NK-92 treated with Interleukin-12 subunit alpha and Interleukin-12 subunit beta, amount 100 ng/mL, for 24 hours (cell line): Measurements from ENCODE around the gene ENDOG.
"Not testable (repeated sequence)": the region's sequence is repeated elsewhere in the genome, so short reads cannot be mapped to it uniquely, and the experiment has no call there.

ENCODE experiments used
- DNase-seq: peaks from one replicate; lab custom pipeline; 2025; lab: John Stamatoyannopoulos, UW

ENDOG gene

GRCh38 chr9:128862401-128862851, 44.1 kb downstream of the ENDOG start:
- DNase-seq: no peak

DNA sequence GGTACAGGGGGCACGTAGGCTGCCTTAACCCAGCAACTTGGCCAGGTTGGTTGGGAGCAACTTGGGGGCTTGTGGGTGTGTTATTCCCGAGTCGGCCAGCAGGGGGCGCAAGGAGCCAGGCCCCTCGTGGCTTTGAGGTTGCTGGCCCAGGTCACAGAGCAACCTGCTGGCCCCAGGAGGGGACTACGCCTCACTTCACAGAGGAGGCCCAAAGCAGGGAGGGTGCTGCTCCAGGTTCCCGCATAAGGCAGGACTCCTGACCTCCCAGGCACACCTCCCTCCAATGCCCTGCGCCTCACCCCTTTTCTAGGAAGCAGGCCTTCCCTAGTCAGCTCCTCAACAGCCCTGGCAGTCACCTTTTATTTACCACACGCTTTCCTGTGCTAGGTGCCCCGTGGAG, 45.3 kb downstream of the ENDOG start:
- peak; percentile 45 for DNase-seq

DNA sequence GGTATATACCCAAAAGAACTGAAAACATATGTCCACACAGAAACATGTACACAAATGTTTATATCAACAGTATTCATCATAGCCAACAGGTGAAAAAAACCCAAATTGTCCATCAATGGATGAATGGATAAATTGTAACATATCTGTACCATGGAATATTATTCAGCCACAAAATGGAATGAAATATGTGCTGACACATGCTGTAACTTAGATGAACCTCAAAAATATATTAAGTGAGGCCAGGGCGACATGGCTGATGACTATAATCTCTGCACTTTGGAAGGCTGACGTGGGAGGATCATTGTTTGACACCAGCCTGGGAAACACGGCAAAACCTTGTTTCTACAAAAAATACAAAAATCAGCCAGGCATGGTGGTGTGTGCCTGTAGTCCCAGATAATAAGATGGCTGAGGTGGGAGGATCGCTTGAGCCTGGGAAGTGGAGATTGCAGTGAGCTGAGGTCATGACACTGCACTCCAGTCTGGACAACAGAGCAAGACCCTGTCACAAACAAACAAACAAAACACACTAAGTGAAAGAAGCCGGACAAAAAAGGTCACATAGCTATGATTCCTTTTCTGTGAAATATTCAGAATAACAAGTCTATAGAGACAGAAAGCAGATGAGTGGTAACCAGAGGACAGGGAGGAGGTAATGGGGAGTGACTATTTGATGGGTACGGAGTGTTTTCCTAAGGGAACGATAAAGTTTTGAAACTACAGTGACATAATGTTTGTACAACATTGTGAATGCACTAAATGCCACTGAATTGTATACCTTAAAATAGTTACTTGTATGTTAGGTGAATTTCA, 52.0 kb downstream of the ENDOG start:
- DNase-seq: no peak

DNA sequence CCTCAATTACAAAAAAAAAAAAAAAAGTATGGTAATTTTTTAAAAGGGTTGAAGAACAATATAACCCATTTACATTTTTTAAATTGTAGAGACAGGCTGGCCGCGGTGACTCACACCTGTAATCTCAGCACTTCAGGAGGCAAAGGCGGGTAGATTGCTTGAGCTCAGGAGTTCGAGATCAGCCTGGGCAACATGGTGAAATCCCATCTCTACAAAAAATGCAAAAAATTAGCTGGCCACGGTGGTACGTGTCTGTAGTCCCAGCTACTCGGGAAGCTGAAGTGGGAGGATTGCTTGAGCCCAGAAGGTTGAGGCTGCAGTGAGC, 52.6 kb downstream of the ENDOG start:
- DNase-seq: not testable (repeated sequence)
